K562 (cell line): Measurements from ENCODE around the gene GIPC3. TPM values are rescaled to one million over a fixed set of nuclear protein-coding genes. Genes with fewer than 3 reads are reported as not detected.
A peak's percentile ranks its signal among the peaks of the same experiment; 100 is the strongest.

ENCODE experiments used
- CREB1 ChIP-seq, 2 experiments: sonication (generic) in 1 of 2; formaldehyde crosslinking in 1 of 2; IDR thresholded peaks; 2 replicates each; pipeline versions ENCODE4 v1.6.1 to v1.8.0; 2012 to 2022; ENCODE audit warnings: inconsistent platforms in 1 of 2, mild to moderate bottlenecking in 1 of 2, missing genetic modification reagents in 1 of 2, moderate library complexity in 1 of 2
- FOS ChIP-seq: IDR thresholded peaks from 3 replicates; pipeline ENCODE4 v1.6.1; 2011; ENCODE audit not compliant: insufficient read length; ENCODE audit errors: extremely low read depth
- HDAC8 ChIP-seq: fragments of 450-650 bp; IDR thresholded peaks from 2 replicates; pipeline ENCODE4 v1.6.1; 2016; ENCODE audit warnings: mild to moderate bottlenecking, missing genetic modification characterization, moderate library complexity, missing compliant biosample characterization
- KAT8 ChIP-seq: fragments of 450-650 bp; IDR thresholded peaks from 2 replicates; pipeline ENCODE4 v1.6.1; 2016; ENCODE audit warnings: low read depth, mild to moderate bottlenecking
- KDM2B ChIP-seq: fragments of 250-450 bp; sonication (Bioruptor Pico); IDR thresholded peaks from 2 replicates; pipeline ENCODE4 v1.8.0; 2021; ENCODE audit warnings: mild to moderate bottlenecking, moderate library complexity
- MAFK ChIP-seq: IDR thresholded peaks from 2 replicates; pipeline ENCODE4 v1.6.1; 2011; ENCODE audit warnings: low read length, improper control_type of control experiment
- MYC ChIP-seq, 2 experiments: fragments of 250-450 bp in 1 of 2; sonication (Bioruptor Pico) in 1 of 2; IDR thresholded peaks; 2 replicates each; pipeline versions ENCODE4 v1.5.1 to v1.6.1; 2012 to 2021; ENCODE audit warnings: low read depth in 2 of 2, borderline replicate concordance in 1 of 2, improper control_type of control experiment in 1 of 2, low read length in 1 of 2, mild to moderate bottlenecking in 1 of 2, moderate library complexity in 1 of 2
- RAD51 ChIP-seq: fragments of 450-650 bp; IDR thresholded peaks from 2 replicates; pipeline ENCODE4 v1.7.1; 2016; ENCODE audit warnings: low read depth, mild to moderate bottlenecking, borderline replicate concordance
- RBFOX2 ChIP-seq: fragments of 200-400 bp; formaldehyde crosslinking; IDR thresholded peaks from 2 replicates; pipeline ENCODE4 v1.6.1; 2017; ENCODE audit warnings: low read depth, mild to moderate bottlenecking, low read length, moderate library complexity
- TRIM28 ChIP-seq: fragments of 450-650 bp; IDR thresholded peaks from 2 replicates; pipeline ENCODE4 v1.6.1; 2017
- ZNF507 ChIP-seq: conservative IDR thresholded peaks from 2 replicates; pipeline ENCODE4 v1.6.1; 2017; ENCODE audit warnings: missing genetic modification characterization, missing compliant biosample characterization
- ZNF586 ChIP-seq: fragments of 450-650 bp; formaldehyde crosslinking; conservative IDR thresholded peaks from 2 replicates; pipeline ENCODE4 v1.4.0; 2020; ENCODE audit warnings: mild to moderate bottlenecking, moderate library complexity
- ZNF707 ChIP-seq: fragments of 250-450 bp; sonication (Bioruptor Pico); conservative IDR thresholded peaks from 2 replicates; pipeline ENCODE4 v1.8.0; 2022; ENCODE audit warnings: inconsistent platforms, mild to moderate bottlenecking, moderate library complexity
- ZNF76 ChIP-seq: fragments of 250-450 bp; sonication (Bioruptor Pico); IDR thresholded peaks from 2 replicates; pipeline ENCODE4 v1.4.0; 2020; ENCODE audit warnings: mild to moderate bottlenecking, moderate library complexity, borderline replicate concordance
- ZNF766 ChIP-seq: fragments of 200-800 bp; sonication (Bioruptor generic); conservative IDR thresholded peaks from 2 replicates; pipeline ENCODE4 v1.6.1; 2016; ENCODE audit warnings: missing genetic modification characterization, missing compliant biosample characterization
- polyA plus RNA-seq, 8 experiments: library from polyadenylated mRNA; depleted of rRNA in 4 of 8; stranded (reverse) in 5 of 8; unstranded in 3 of 8; fragments of >200 nt; fragmentation: Nextera tagmentation in 2 of 8; fragmentation: Illumina TruSeq in 1 of 8; extraction: Ambion mirVana in 2 of 8; extraction: Trizol in 1 of 8; gene quantifications; 2 replicates each; pipeline versions ENCODE4 v1.2.1 to v1.2.3, GENCODE V29; 2011 to 2014; ENCODE audit warnings: inconsistent platforms in 1 of 8, missing spikeins in 1 of 8
- total RNA-seq, 7 experiments: library from RNA; depleted of rRNA in 6 of 7; stranded (reverse); fragments of >200 nt in 6 of 7; fragmentation: Illumina TruSeq in 2 of 7; extraction: Trizol in 2 of 7; gene quantifications; 2 replicates each; pipeline versions ENCODE4 v1.2.1 to v1.2.3, GENCODE V29; 2011 to 2021; ENCODE audit warnings: low replicate concordance in 1 of 7
- TF ChIP-seq, protein P1 (sequence below), 2 experiments: fragments of 450-650 bp; conservative IDR thresholded peaks; 2 replicates each; pipeline ENCODE4 v1.6.1; 2017; ENCODE audit warnings: mild to moderate bottlenecking in 2 of 2, moderate library complexity in 2 of 2
- TF ChIP-seq, protein P2 (sequence below): fragments of 200-800 bp; sonication (Bioruptor generic); IDR thresholded peaks from 2 replicates; pipeline ENCODE4 v1.6.1; 2016; ENCODE audit warnings: missing genetic modification characterization, missing compliant biosample characterization
- TF ChIP-seq, protein P3 (sequence below): fragments of 250-450 bp; sonication (Bioruptor Pico); IDR thresholded peaks from 2 replicates; pipeline ENCODE4 v1.9.0; 2021; ENCODE audit warnings: mild to moderate bottlenecking, inconsistent platforms

GIPC3 gene
- total and polyA plus RNA-seq, 9 of the 15 experiments (the other 6 are each of a cell fraction or from before 2014, with no cell fraction given): 0.03 to 3.6 (median 1.5) TPM; not detected in 1

DNA sequence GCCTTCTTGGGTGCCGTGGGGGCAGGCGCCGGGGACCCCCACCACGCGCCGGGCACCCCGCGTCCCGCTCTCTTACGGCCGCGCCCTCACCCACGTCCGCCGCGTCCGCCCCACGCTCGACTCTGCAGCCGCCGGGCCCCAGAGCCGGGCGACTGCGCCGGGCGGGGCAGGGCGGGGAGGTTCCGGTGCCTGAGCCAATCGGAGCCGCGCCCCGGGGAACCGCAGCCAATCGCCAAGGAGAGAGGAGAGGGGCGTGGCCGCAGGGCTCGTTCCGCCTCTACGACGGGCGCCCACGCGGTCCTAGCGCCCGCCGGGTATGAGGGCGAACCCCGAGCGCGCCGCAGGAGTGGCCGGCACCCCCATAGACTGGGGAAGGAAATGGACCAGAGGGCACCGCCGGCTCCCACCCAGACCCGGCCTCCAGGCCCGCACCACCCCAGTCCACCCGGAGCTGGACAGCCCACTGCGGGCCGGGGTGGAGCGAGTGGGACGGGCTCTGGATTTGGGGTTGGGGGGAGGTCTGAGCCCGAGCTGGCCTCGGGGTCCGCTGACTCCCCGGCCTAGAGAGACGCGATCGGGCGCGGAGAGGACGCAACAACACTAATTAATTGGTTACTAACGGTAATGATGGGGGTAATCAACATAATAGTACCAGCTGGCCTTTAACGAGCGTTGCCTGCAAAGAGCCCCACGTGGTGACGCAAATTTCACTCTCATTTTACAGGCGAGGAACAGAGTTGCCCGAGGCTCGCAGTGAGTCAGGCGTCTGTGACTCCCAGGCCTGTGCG, 27.6 kb upstream of the GIPC3 start, which contains the start of gene MFSD12 (continued):
- TF ChIP-seq KDM2B (CRISPR knock-in tag) (peak; percentile 88; the same call in 1 of the 2 replicates), TRIM28 (no peak), MYC (IDR thresholded peaks at IDR 0.05; ENCODE audit: low read depth, low read length) (peak; percentile 71), MYC (CRISPR knock-in tag; IDR thresholded peaks at IDR 0.05; ENCODE audit: borderline replicate concordance, low read depth) (no peak; the same call in none of the 2 replicates), CREB1 (IDR thresholded peaks at IDR 0.05) (peak; percentile 53), CREB1 (CRISPR knock-in tag; IDR thresholded peaks at IDR 0.05) (peak; percentile 86), ZNF707 (CRISPR knock-in tag) (no peak), ZNF76 (no peak), KAT8 (no peak), ZNF766 (CRISPR knock-in tag) (no peak), RAD51 (peak; percentile 33; the same call in 1 of the 2 replicates), HDAC8 (tag) (0 out of 2 replicates have a peak, but pooled peaks have one; percentile 41), ZNF586 (CRISPR knock-in tag) (0 out of 2 replicates have a peak, but pooled peaks have one; percentile 22), RBFOX2 (peak; percentile 94), FOS (peak; percentile 90), MAFK (no peak), ZNF507 (tag) (no peak)
- TF ChIP-seq, protein P1, sequence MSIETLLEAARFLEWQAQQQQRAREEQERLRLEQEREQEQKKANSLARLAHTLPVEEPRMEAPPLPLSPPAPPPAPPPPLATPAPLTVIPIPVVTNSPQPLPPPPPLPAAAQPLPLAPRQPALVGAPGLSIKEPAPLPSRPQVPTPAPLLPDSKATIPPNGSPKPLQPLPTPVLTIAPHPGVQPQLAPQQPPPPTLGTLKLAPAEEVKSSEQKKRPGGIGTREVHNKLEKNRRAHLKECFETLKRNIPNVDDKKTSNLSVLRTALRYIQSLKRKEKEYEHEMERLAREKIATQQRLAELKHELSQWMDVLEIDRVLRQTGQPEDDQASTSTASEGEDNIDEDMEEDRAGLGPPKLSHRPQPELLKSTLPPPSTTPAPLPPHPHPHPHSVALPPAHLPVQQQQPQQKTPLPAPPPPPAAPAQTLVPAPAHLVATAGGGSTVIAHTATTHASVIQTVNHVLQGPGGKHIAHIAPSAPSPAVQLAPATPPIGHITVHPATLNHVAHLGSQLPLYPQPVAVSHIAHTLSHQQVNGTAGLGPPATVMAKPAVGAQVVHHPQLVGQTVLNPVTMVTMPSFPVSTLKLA (conservative IDR thresholded peaks at IDR 0.05): peak; percentile 89 to 91
- TF ChIP-seq, protein P2, sequence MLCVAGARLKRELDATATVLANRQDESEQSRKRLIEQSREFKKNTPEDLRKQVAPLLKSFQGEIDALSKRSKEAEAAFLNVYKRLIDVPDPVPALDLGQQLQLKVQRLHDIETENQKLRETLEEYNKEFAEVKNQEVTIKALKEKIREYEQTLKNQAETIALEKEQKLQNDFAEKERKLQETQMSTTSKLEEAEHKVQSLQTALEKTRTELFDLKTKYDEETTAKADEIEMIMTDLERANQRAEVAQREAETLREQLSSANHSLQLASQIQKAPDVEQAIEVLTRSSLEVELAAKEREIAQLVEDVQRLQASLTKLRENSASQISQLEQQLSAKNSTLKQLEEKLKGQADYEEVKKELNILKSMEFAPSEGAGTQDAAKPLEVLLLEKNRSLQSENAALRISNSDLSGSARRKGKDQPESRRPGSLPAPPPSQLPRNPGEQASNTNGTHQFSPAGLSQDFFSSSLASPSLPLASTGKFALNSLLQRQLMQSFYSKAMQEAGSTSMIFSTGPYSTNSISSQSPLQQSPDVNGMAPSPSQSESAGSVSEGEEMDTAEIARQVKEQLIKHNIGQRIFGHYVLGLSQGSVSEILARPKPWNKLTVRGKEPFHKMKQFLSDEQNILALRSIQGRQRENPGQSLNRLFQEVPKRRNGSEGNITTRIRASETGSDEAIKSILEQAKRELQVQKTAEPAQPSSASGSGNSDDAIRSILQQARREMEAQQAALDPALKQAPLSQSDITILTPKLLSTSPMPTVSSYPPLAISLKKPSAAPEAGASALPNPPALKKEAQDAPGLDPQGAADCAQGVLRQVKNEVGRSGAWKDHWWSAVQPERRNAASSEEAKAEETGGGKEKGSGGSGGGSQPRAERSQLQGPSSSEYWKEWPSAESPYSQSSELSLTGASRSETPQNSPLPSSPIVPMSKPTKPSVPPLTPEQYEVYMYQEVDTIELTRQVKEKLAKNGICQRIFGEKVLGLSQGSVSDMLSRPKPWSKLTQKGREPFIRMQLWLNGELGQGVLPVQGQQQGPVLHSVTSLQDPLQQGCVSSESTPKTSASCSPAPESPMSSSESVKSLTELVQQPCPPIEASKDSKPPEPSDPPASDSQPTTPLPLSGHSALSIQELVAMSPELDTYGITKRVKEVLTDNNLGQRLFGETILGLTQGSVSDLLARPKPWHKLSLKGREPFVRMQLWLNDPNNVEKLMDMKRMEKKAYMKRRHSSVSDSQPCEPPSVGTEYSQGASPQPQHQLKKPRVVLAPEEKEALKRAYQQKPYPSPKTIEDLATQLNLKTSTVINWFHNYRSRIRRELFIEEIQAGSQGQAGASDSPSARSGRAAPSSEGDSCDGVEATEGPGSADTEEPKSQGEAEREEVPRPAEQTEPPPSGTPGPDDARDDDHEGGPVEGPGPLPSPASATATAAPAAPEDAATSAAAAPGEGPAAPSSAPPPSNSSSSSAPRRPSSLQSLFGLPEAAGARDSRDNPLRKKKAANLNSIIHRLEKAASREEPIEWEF (CRISPR knock-in tag): no peak
- TF ChIP-seq, protein P3, sequence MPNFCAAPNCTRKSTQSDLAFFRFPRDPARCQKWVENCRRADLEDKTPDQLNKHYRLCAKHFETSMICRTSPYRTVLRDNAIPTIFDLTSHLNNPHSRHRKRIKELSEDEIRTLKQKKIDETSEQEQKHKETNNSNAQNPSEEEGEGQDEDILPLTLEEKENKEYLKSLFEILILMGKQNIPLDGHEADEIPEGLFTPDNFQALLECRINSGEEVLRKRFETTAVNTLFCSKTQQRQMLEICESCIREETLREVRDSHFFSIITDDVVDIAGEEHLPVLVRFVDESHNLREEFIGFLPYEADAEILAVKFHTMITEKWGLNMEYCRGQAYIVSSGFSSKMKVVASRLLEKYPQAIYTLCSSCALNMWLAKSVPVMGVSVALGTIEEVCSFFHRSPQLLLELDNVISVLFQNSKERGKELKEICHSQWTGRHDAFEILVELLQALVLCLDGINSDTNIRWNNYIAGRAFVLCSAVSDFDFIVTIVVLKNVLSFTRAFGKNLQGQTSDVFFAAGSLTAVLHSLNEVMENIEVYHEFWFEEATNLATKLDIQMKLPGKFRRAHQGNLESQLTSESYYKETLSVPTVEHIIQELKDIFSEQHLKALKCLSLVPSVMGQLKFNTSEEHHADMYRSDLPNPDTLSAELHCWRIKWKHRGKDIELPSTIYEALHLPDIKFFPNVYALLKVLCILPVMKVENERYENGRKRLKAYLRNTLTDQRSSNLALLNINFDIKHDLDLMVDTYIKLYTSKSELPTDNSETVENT (CRISPR knock-in tag): 0 out of 2 replicates have a peak, but pooled peaks have one; percentile 48
